Muscle of back (tissue), 11 donors: ENCODE measurements around the gene MSI2. TPM values are rescaled to one million over a fixed set of nuclear protein-coding genes. Genes with fewer than 3 reads are reported as not detected.
"Not testable (repeated sequence)": the region's sequence is repeated elsewhere in the genome, so short reads cannot be mapped to it uniquely, and the experiment has no call there.

Experiments
- DNase-seq, 3 donors: peaks; one replicate each; pipeline versions ENCODE4 v3.0.0 to v3.0.0-alpha.2; 2013
- polyA plus RNA-seq, 10 donors: library from polyadenylated mRNA; unstranded; fragments of 120-200 nt; gene quantifications; one replicate each; pipeline ENCODE4 v1.2.1, GENCODE V29; 2013; ENCODE audit not compliant: insufficient read length in 10 of 10

MSI2 gene
- polyA plus RNA-seq, 10 donors: 22.9 to 37.2 (median 27.4) TPM

DNA sequence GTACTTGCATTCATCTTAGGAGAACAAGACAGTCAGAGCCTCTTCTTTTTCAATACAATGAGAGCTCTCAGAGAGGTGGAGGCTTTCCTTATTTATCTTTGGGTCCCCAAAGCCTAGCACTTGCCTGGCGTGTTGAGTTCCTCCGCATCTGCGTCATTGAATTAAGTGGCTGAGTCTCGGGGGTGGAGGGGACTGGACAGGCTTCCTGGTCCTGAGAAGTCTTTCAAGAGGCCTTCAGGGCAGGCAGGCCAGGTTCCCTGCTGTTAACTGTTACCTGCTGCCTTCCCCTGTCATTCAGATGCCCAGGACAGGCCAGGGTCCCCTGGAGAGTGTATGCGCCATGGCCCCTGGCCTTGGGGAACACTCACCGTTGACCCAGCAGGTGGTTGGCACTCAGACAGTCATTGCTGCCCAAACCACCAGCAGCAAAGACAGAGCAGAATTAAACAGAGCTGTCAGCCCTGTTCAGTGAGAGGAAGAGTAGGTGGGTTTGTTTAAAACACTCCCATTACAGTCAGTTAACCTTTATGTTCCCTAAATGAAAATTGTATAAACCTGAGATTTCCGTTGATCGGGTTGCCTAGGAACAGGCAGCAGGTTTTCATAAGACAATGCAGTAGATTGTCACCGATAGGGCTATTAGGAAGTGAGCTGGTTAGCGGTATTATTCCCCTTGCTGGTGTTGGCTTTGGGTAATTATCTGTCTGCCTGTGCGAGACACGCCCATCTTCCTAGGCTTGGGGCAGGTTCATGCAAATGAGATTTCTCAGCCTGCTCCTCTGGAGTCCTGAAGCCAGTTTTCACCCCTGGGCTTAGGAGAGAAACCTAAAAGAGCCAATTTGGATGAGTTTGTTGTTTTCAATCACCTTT lies 356.1 kb downstream of the MSI2 start:
- DNase-seq: no peak

DNA sequence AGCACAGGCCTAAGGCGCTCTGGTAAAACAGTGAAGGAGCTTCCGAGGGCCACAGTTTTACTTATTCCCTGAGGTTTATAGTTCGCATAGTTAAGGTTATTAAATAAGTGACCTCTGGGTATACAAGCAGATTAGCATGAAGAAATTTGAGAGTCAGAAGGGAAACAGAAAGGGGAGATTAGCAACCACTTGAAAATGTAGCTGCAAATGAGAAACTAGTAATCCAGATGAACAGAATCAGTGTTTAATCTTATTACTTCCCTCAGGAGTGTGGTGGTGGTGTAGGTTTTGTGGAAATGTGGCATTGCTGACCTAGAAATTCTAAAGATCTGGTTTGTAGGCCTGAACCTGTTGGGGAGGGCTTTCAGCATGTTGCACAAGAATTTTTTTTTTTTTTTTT lies 358.4 kb downstream of the MSI2 start:
- no peak for DNase-seq

DNA sequence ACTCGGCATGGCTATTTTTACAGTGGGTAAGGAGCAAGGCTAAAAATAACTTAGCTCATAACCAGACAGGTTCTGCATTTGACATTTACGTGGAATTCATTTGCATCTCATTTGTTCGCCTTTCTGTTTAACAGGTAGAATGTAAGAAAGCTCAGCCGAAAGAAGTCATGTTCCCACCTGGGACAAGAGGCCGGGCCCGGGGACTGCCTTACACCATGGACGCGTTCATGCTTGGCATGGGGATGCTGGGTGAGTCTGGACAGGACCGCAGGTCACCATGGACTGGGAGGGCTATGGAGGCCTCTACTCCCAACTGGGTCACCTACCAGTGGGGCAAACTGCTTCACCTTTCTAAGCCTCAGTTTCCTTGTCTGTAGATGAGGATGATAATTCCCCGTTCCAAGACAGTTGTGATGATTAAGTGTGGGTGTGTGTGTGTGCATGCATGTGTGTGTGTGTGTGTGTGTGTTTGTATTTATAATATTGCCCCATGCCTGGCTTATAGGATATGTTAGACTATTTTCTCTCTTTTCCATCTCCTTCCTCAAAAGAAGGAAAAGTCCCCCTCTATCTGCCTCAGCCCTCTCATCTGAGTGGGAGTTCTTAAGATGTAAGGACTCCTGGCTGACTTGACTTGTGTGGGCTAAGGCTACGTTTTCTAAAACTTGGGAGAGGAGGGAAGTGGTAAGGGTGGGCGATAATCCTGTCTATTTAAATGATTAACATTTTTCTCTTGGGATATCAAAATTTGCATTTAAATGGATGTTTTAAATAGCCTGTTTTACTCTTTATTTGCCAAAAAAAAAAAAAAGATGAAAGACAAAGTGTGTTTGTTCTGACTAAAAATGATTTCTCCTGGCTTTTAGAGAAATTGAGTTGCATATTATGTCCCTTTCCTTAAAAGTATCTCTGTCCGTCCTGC lies 359.8 kb downstream of the MSI2 start:
- DNase-seq: no peak

DNA sequence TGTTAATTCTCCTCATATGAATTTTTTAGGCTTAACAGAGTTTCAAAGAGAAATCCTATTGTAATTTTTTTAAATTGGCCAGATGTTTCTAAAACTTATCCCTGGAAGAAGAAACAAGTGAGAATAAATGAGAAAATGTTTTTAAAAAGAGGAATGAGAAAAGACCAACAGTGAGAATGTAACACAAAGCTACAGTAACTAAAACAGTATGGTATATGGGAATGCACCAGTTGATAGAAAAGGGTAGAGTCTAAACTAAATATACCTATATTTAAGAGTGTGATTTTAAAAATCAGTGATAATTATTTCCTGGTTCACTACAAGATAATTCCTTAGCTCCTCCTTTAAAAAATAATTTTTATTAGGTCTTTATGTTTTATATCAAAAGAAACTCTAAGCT lies 360.9 kb downstream of the MSI2 start:
- no peak for DNase-seq

DNA sequence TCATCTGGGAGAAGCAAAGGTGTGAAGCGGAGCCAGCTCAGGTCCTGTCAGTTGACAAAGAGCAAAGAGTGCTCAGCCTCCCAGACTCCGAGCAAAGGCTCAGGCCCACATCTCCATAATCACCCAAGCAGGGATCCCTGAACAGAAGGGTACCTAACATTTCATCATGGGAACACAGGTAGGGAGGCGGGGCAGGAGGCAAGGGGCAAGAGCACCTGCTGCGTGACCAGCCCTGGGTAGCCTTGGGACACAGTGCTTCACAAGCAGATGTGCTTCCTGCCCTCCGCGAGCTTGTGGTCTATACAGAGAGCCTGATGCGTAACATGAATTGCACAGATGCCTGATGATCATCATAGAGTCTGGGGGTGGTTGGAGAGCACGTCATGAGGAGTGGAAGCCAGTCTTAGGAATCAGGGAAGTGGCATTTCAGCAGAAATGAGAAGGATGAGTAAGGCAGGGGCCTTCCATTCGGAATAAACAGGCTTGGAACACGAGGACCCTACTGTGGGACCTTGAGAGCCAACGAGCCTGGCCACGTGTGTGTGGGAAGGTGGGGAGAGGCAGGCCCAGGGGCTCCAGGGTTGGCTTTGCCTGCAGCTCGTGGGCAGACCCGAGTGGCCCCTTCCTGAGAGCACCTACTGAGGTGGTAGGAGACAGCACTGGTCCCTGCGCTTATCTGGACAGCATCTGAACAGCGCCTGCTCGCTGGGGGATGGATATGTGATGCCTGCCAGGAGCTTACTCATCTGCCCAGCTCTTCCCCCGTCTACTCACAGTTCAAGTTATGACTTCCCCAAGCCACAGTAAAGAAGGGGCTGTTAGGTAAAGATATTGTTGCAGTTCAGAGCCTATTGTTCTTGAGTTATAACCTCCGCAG lies 363.0 kb downstream of the MSI2 start:
- no peak for DNase-seq

DNA sequence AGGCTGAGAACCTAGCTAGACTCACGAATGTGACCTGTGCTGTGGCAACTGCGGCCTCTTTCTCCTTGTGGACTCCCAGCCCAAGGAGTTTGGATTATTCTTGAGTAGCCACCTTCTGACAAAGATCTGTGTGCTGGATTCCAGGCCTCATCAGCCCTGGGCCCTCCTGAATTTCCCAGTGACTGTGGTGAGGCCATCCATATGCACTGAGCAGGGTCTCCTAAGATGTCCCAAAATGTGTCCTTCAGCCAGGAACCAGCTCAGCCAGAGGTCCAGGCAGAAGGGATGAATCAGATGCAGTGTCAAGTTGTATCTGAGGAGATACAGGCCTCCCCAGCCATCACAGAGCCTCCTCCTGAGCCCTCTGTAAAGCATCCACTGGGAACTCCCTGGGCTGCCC lies 364.3 kb downstream of the MSI2 start:
- DNase-seq: no peak

DNA sequence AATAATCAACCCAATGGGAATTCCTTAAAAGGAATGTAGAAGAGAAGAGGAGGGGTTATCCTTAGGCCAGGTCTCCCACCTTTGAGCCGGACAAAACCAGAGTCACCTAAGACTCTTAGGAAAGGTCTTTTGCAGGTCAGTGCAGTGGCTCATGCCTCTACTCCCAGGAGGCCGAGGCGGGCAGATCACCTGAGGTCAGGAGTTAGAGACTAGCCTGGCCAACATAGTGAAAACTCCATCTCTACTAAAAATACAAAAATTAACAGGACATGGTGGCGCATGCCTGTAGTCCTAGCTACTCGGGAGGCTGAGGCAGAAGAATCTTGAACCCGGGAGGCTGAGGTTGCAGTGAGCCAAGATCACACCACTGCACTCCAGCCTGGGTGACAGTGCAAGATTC lies 365.5 kb downstream of the MSI2 start:
- DNase-seq: not testable (repeated sequence)

DNA sequence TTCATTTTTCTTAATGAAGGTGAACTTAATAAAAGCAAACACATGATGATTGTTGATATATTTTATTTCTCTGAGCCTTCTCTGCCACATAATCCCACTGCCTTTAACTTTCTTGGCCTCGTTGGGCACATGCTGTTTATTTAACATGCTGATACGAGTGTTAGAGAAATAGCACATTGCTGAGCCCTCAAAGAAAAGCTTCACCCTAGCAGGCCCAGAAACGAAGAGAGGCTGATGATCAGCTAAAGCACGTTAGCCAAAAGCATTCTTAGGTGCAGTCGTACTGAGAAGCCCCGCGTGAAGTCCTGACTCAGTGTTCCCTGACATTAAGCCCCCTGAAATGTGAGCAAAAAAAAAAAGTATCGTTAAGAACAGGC lies 366.0 kb downstream of the MSI2 start:
- DNase-seq: no peak

DNA sequence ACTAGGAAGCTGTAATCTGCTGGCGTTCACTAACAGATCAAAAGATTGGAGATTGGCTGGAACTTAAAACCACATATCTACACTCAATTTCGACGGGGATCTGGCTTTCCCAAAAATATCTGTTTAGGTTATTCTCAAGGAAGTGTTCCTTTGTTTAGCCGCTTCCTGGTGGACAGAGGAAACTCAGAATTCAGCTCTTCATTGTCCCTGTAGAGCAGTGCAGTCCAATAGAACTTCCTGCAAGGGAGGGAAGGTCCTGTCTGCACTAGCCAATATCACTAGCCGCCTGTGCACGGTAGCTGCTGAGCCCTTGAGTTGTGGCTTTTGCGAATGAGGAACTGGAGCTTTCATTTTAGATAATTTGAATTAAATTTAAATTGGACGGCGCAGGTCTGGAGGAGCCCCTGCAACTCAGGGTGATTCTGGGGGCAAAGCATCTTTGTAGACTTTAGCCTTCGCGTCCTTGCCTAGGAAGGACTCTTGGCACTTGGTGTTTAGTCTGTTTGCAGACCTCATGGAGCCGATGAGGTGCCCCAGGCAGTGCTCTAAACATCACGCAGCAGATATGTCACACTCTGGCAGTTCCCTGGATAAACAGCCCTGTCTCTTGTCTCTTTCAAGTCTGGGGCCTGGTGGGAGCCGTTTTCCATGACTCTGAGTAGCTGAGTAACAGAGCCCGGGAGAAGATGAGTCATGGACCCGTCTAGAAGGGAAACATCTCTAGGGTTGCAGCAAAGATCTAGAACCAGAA lies 366.5 kb downstream of the MSI2 start:
- peak in 1 of 3 donors; percentile 50 for DNase-seq

DNA sequence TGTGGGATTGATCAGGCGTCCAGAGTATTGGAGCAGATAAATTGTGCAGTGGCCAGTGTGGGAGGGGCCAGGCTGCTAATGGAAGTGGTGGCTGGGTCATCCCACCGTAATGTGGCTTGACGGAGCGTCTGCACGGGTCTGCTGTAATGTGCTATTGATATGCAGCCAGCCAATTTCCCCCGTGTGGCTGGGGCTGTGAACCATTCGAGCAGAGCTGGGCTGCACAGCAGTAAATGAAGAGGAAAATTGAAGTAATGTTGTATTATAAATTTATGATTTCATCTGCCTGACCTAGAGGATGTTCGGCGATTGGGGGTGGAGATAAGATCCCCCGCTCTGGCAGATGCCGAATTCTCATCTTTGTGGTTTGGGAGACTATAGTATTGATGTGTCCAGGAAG lies 367.3 kb downstream of the MSI2 start:
- DNase-seq: no peak

DNA sequence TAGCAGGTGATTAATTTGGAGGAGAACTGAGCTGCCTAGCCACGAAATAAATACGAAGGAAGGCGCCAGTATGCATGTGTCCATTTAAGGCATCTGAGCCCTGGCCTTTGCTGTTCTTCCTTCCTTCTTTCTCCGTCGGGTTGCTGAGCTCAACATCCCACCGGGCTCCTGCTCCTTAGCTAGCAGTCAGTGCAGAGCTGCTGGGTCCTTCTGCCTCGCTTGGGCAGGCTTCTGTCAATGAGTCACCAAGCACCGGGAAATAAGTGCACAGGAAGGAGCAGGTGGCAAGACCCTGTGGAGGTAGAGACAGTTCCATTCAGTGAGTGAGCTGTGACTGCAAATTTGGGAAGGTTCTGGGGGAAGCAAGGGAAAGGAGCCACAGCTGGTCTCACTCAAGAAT lies 368.1 kb downstream of the MSI2 start:
- no peak for DNase-seq

DNA sequence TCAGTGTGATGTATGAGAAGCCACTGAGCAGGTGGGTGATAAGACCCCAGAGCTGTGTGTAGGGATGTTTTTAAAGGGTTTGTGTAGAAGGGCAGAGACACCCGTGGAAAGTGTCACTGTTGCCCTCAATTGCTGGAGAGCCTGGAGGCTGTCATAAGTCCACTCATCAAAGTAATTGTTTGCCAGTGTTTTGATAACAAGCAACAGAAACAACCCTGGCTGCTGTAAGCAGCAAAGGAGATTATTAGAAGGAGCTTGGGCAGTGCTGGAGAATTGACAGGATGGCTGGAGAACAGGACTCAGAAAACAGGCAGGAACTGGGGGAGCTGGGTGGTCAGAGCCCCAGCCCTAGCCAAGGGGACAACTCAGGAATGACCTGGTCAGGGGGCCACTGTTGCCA lies 369.2 kb downstream of the MSI2 start:
- DNase-seq: no peak

DNA sequence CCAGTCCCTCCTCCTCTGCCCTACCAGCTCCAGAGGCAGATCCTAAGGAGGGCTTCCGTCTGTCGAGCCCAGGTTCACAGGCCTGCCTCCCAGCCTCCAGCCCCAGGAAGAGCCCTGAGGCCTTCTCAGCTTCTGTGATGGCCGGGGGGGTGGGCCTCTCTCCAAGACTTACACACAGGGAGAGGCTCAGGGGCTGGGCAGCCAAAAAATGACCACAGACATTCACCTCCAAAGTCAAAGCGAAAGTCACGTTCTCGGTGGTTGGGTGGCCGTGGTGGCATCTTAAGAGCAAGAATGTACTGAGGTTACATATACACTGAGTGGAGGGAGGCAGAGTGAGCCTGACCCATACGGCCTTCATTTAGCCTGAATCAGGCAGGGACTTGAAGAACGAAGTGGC lies 369.6 kb downstream of the MSI2 start:
- no peak for DNase-seq

DNA sequence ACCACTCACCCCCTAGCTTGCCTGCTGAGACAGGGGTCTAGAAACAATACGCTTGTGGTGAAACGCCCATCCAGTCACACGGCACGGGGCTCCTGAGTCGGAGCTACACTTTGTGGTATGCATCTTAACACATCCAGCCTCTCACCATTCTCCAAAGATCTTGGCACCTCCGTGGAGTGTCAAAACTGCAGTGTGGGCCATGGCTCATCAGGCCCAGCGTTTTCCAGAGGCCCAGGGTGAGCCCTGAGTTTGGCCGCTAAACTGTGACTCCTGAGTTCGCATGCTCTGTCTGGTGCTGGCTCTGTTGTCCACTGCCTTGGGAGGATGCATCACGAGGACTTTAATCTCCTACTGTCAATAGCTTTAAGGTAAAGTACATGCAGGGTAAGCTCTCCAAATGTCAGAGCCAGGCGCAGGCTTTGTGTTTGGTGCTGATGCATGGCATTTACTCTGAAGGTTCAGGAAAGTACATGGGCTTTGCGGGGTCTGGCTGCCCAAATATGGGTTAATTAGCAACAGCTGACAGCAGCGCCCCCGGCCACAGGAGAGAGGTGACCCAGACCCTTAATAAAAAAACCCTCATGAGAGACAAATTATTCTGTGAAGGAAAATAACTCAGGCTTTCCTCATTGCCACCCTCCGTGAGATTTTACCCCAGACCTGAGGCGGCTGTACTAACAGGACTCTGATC lies 370.3 kb downstream of the MSI2 start:
- DNase-seq: no peak

DNA sequence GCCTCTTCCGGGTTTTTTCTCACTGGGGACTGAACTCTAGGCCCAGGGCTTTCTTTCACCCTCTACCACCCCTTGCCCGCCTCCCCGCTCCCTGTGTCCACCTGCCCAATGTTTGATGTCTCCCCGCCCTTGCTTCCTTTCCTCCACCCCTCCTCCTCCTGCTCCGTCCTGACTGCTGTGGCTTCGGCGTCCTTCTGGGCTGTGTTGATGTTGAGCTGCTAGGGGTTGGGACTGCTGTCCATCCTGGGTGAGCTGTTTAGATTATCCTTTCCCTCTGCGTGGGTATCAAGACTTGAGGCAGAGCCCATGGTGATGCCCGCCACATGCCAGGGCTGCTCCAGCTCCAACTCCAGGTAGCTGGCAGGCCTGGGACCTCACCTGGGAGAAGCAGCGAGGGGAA lies 371.3 kb downstream of the MSI2 start:
- DNase-seq: no peak

DNA sequence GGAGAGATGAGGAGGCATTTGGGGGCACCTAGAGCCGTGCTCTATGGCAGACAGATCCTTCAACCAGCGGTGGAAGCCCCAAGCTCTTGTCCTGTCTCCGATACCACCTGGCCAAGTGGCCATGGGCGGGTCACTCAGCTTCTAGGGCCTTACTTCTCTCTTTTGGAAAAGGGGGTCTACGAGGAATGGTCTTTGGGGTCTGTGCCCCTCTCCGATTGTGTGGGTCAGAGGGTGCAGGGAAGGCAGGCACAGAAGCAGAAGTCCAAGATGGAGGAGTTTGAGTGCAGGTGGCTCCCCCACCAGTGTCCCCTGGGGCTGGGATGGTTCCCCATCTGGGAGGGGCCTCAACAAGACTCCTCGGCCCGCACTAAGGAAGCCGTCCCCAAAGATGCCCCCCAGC lies 372.1 kb downstream of the MSI2 start:
- DNase-seq: no peak

DNA sequence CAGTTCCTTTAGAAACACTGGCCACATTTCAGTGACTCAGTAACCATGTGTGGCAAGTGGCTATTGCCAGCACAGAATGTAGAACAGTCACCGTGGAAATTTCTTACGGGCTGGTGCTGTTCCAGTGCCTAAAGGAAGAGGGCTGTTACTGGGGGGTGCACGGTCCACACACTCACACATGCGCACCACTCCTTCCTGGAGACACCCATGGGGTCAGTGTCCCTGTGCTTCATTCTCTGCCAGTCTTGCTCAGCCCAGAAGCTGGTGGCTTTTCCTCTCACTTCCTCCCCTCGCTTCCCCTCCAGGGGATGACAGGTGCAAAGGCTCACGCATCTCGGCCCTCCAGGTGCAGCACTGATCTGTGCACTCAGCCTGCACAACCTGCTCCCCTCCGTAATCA lies 373.1 kb downstream of the MSI2 start:
- DNase-seq: no peak

DNA sequence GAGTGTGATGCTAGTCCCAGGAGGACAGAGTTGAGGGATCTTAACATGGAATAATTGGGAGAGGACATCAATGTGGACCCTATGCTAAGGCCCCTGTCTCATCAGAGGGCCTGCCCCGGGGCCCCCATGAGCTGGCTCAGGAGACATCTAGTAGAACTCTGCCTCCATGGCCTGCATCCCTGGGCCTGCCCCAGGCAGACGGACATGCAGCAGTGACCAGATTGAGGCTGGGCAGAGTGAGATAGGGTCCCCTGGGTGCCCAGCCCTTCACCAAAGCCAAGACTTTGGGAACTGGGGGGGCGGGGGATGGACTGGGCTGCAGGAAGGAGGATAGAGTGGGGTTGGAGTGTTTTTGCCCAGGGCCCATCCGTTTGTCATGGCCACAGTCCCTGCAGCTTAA lies 373.6 kb downstream of the MSI2 start:
- DNase-seq: no peak

DNA sequence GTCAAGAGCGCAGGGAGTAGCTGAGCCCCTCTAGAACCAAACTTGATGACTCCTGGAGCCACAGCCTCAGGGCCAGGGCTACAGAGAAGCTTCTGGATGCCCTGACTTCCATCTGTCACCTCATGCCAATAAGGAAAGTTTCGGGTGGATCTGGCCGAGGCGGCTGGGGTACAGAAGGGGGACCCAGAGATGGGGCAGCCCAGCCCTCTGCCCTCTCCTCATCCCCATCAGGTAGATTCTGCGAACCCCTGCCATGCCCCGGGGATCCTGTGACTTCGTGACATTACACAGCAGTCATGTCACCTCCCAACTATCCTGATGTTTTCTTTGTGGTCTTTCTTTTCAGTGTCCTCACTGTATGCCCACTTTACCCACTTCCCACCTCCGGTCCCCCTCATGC lies 374.4 kb downstream of the MSI2 start:
- DNase-seq: no peak

DNA sequence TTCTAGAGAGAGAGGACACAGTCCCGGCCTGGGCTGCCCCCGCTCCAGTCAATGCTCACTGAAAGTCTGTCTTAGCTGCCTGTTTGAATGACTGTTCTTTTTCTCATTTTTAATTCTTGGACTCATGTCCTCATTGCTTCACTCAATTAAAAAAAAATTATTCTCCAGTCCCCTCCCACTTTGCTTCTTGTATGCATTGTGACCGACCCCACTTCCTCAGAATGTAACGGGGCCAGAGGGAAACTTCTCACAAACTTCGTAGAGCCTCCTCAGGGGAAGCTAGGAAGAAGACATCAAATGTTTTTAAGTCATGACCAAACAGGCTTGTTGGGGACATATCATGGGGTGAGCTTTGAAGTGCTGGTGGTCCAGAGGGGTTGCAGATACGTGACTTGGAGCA lies 375.5 kb downstream of the MSI2 start:
- DNase-seq: no peak

DNA sequence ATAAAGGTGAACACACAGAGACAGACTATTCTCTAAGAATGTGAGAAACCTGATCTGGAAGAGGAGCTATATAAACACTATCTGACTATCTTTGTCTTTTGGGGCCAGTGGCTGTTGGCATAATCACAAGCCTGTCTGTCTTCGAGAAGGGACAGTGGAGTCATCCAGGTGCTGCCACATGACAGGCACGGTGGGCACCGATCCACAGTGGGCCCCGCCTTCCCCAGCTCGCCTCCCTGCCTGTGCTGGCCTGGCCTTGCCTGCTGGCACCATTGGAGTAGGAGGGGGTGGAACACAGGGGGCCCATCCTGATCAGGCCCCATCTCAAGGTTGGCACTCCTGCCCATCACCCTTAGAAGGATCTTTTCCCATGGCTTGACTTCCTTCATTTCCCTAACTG lies 376.0 kb downstream of the MSI2 start:
- no peak for DNase-seq
